Mesenteric fat pad (tissue), 1 donor: Measurements from ENCODE around the gene LRIG3. TPM values are rescaled to one million over a fixed set of nuclear protein-coding genes. Genes with fewer than 3 reads are reported as not detected.
"Not testable (repeated sequence)": the region's sequence is repeated elsewhere in the genome, so short reads cannot be mapped to it uniquely, and the experiment has no call there.

Experiments used
- DNase-seq: peaks from one replicate; pipeline ENCODE4 v3.0.0-alpha.2; 2020; ENCODE audit warnings: low spot score
- total RNA-seq: library from RNA; stranded (reverse); fragmentation: NEBNext Ultra II Directional; extraction: Animal tissue kit (Norgen Biotek cat#: 25700); gene quantifications from one replicate; pipeline ENCODE4 v1.2.1, GENCODE V29; 2021
- donor health status: DM: yes; HTN: yes; CAD: no.

LRIG3 gene
- total RNA-seq, 1 donor from 2014 or later = 17.6 TPM

DNA sequence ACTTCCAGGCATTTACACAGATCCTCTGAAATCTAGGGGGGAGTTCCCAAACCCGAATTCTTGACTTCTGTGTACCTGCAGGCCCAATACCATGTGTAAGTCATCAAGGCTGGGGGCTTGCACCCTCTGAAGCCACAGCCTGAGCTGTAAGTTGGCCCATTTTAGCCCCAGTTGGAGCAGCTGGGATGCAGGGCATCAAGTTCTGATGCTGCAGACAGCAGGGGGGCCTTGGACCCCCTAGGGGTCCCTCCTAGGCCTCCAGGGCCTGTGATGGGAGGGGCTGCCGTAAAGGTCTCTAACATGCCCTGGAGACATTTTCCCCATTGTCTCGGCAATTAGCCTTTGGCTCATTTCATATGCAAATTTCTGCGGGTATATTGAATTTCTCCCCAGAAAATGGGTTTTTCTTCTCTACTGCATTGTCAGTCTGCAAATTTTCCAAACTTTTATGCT is 59.5 kb downstream of the LRIG3 start:
- no peak for DNase-seq

DNA sequence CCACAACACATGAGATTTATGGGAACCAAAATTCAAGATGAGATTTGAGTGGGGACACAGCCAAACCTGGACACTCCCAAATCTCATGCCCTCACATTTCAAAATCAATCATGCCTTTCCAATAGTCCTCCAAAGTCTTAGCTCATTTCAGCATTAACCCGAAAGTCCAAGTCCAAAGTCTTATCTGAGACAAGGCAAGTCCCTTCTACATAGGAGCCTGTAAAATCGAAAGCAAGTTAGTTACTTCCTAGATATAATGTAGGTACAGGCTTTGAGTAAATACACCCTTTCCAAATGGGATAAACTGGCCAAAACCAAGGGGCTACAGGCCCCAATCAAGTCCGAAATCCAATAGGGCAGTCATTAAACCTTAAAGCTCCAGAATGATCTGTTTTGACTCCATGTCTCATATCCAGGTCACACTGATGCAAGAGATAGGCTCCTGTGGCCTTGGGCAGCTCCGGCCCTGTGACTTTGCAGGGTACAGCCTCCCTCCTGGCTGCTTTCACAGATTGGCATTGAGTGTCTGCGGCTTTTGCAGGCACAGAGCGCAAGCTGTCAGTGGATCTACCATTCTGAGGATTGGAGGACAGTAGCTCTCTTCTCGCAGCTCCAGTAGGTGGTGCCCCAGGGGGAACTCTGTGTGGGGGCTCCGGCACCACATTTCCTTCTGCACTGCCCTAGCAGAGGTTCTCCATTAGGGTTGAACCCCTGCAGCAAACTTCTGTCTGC is 60.1 kb downstream of the LRIG3 start:
- DNase-seq = no peak

DNA sequence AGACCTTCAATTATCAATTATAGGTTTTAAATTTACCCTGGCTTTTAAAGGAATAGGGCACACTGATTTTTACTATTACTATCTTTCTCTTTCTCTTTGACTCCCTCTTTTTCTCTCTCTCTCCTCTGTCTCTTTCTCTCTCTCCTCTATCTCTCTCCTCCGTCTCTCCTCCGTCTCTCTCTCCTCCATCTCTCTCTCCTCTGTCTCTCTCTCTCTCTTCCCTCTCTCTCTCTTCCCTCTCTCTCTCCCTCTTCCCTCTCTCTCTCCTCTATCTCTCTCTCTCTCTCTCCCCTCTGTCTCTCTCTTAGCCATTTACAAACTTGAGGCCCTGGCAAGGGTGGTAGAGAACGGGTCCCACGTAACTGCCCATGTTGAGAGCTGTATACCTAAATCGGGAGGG is 62.3 kb downstream of the LRIG3 start:
- no peak for DNase-seq

DNA sequence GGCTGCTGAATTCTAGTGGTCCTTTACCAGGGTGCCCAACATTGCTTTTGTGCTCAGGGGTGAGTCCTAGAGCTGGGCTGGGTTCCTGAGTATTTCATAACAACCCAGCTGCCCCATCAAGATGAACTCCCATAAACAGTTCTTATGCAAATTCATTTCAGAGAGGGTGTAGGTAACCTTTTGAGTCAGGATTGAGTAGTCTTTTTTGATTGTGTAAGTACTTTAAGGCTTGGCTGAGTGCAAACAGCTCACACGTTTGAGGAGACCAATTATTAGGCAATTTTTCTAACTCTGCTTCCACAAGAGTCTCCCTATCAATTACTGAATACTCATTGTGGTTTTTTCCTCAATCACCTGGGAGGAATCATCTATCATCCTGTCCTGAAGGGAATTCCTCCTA is 63.1 kb downstream of the LRIG3 start:
- not testable (repeated sequence) for DNase-seq

DNA sequence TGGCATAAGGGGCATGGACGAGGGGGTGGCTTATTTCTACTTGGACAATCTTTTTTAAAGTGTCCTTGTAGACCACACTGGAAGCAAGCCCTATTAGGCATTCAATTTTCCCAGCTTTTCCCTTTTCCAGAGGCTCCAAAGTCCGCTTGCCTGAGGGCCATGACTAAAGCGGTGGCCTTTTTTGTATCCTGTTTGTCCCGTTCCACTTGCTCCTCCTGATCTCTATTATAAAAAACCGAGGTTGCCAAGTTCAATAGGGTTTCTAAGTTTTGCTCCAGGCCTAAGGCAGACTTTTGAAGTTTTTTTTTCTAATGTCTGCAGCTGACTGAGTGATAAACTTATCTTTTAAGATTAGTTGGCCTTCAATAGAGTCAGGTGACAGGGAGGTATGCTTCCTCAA is 64.7 kb downstream of the LRIG3 start:
- DNase-seq = not testable (repeated sequence)

DNA sequence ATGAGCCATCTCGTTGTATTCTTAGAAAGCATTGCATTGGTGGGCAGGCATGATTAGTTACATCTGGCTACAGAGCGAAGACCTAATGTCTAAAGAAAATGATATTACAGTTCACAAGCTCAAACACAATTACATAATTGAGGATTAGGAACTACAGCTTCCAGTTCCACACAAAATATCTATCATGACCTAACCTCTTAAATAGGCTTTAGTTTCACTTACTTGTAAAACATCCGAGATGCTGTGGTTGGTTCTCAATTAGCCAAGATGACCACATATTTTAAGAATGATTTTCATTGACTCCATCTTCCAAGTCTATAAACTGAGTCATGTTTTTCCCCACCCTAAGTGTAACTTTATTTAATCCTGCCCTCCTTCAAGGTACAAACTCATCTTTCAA is 69.5 kb downstream of the LRIG3 start:
- no peak for DNase-seq

DNA sequence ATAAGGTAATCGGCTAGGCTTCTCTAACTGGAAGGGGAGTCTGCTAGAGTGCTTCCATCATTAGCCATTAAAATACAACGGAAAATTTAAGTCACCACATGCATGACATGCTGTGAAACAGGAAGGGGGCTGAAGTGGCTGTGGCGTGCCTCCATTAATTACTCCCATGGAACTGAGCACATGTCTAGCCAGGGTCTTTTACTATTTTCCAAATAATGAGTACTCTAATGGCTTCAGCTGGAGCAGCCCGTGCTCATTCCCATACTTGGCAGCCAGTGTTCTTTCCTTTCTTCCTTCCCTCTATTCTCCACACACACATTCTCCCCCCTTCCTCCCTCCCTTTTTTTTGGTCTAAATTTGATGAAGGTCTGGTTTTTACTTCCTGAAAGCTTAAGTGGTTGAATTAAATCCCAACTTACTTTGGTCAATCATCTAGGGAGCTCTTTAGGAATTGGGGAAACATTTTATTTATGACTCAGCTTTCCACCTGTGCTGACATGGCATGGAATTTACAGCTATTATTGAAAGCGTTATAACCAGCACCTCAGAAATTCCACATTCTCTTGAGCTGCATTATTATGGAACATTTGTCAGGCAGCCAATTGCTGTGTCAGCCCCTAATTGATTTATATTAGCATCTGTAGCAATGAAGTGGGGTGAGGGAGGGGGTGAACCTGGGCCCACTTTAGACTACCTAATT is 72.3 kb downstream of the LRIG3 start:
- no peak for DNase-seq

DNA sequence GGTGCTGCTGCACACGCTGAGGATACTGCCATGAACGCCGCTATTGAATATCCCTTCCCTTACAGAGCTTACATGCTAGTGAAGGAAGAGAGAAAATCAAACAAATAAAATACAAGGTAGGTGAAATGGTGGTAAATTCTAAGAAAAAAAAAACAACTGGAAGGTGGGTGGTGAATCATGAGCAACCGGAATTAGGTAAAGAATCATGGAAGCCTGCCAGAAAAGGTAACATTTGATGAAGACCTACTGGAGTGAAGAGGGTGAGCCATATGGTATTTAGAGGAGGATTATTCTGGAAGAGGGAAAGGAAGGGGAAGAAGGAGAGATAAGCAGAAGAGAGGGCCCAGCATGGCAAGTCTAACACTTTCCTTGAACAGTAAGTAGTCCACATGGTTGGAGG is 76.1 kb downstream of the LRIG3 start:
- no peak for DNase-seq

DNA sequence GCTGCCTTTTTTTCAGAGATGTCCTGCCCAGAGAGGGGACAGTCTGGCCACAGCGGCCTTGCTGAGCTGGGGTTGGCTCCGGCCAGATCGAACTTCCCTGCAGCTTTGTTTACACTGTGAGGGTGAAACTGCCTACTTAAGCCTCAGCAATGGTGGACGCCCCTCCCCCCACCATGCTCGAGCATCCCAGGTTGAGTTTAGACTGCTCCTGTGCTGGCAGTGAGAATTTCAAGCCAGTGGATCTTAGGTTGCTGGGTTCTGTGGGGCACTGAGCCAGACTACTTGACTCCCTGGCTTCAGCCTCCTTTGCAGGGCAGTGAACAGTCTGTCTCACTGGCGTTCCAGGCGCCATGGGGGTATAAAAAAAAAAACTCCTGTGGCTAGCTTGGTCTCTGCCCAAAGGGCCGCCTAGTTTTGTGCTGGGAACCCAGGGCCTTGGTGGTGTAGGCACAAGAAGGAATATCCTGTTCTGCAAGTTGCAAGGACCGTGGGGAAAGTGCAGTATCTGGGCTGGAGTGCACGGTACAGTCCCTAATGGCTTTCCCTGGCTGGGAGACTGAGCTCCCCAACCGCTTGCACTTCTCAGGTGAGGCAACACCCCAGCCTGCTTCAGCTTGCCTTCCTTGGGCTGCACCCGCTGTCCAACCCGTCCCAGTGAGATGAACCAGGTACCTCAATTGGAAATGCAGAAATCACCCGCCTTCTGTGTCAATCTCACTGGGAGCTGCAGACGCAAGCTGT is 79.1 kb downstream of the LRIG3 start:
- DNase-seq = no peak

DNA sequence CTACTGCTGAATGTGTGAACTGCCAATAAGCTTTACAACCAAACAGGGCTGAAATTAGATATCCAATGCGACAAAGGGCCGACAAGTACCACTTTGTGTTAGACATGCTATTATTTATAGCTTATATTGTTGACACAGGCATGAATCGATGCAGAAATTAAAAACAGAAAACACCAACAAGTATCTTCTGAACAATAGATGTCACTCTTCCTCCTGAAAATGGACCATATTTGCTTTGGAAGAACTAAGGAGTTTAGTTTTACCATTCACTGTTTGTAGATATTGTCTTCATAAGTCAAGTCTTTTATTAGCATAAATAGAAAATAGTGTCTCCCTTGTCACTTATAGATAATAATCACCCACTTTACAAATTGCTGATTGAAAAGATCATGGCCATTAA is 86.5 kb downstream of the LRIG3 start:
- DNase-seq = no peak

DNA sequence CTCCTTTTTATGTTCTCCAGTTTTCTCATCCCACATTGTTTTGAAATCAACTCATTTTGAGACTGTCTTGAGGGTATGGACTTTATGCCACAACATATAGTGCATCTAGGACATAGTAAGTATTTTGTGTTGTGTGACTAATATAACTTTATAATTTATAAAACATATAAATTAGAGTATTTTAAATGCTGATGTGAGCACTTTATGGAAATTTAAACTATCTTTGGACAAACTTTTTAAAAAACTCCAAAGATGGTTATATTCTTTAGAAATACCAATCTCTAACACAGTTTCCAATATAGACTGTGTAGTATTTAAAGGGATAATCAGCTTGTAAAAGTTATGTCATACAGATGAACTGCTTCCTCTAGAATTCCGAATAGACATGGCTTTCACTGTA is 87.4 kb downstream of the LRIG3 start:
- no peak for DNase-seq
